Caki2 (cell line): ENCODE data around the gene ACSF2. TPM values are rescaled to one million over a fixed set of nuclear protein-coding genes. Genes with fewer than 3 reads are reported as not detected.

Experiments
- DNase-seq: peaks from one replicate; pipeline ENCODE4 v3.0.0-alpha.2; 2015; ENCODE audit warnings: low read depth
- in situ Hi-C: cut with HindIII; loops from 2 replicates; pipeline ENCODE4 v1.10.0; 2016; ENCODE audit warnings: low sequenced_read_pairs, low pct_unique_long_range_greater_than_20kb, mixed read lengths
- total RNA-seq: library from RNA; depleted of rRNA; stranded (reverse); fragments of >200 nt; shearing (Covaris generic); gene quantifications from 2 replicates; pipeline ENCODE4 v1.2.3, GENCODE V29; 2014; ENCODE audit warnings: low replicate concordance

ACSF2 gene
- total RNA-seq, 1 experiment from 2014 or later, result 33.1 TPM

- in situ Hi-C loops, result no loop called here
- DNase-seq, result no peak
Observed at GRCh38 chr17:50453901-50454300, 27.9 kb downstream of the ACSF2 start.

DNA sequence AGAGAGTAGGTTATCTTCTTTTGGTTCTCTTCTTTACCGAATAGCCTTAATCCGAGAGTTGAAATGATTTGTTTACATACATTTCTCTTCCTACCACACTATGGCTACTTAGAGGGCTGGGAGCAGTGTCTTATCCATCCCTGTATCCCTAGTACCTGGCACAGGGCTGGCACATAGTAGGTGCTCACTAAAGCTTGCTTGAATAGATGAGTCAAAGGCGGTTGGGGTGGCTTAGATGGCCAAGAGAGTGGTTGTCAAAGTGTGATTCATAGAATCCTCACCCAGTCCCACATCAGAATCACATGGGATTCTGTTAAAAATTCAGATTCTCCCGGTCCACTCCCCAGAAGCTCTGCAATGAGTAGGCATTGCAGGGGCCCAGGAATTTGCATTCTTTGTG lies 31.6 kb downstream of the ACSF2 start:
- in situ Hi-C loops, result no loop called here
- no peak for DNase-seq

- in situ Hi-C loops, result no loop called here
Observed at GRCh38 chr17:50458270-50458669, 32.3 kb downstream of the ACSF2 start.

GRCh38 chr17:50458701-50459676 lies 33.0 kb downstream of the ACSF2 start:
- DNase-seq, result peak; percentile 15
- in situ Hi-C loops, result no loop called here

More at GRCh38 chr17:50458270-50458669, 32.3 kb downstream of the ACSF2 start:
- DNase-seq, result no peak

DNA sequence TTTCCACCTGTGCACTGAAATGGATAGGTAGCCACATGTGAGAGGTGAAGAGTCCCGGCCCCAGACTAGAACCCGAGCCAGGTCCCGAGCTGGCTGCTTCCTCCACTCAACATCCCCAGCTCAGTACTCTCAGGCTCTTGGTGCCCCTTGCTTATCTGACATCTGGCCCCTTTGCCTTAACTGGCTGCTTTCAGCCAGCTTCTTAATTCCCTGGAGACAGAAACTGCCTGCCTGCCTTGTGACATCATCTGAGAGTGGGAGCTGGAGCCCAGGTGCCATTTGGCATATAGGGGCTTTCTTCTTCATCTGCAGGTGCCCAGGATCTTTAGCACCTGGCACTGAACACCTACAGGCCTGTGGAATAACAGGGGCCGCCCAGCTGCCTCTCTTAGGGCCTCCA lies 33.7 kb downstream of the ACSF2 start:
- in situ Hi-C loops, result no loop called here
- DNase-seq, result no peak

DNA sequence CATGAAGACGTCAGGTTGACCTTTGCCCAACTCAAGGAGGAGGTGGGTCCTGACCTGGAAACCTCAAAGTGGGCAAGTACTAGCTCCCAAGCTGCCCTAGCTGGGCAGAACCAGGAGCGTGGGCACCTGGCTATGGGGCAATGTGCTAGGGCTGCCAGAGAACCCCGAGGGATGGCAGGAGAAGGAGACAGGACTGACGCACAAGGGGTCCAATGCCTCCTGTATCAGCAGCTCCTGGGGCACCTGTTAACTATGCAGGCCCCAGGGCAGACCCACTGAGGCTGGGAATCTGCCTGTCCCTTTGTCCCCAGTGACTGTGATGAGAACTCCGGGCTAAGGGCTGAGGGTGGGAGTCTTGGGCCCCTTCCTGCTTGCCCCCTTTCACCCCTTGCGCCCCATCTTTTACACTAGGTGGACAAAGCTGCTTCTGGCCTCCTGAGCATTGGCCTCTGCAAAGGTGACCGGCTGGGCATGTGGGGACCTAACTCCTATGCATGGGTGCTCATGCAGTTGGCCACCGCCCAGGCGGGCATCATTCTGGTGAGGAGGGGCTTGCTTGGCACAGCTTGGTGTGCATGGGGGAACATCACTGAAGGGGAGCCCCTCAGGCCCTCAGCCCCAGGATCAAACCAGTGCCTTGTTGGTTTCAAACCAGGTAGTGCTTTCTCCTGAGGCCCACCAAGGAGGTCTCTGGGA lies 35.0 kb downstream of the ACSF2 start:
- in situ Hi-C loops, result no loop called here

GRCh38 chr17:50461550-50462132 lies 35.6 kb downstream of the ACSF2 start:
- in situ Hi-C loops, result no loop called here
- no peak for DNase-seq

More for the DNA sequence above, 35.0 kb downstream of the ACSF2 start:
- DNase-seq, result no peak

GRCh38 chr17:50462446-50462845 lies 36.4 kb downstream of the ACSF2 start:
- in situ Hi-C loops, result no loop called here

GRCh38 chr17:50464121-50464520 lies 38.1 kb downstream of the ACSF2 start:
- no peak for DNase-seq
- in situ Hi-C loops, result no loop called here

More at GRCh38 chr17:50462446-50462845, 36.4 kb downstream of the ACSF2 start:
- DNase-seq, result no peak

- DNase-seq, result no peak
- in situ Hi-C loops, result no loop called here
Observed at GRCh38 chr17:50464736-50465135, 38.7 kb downstream of the ACSF2 start.

DNA sequence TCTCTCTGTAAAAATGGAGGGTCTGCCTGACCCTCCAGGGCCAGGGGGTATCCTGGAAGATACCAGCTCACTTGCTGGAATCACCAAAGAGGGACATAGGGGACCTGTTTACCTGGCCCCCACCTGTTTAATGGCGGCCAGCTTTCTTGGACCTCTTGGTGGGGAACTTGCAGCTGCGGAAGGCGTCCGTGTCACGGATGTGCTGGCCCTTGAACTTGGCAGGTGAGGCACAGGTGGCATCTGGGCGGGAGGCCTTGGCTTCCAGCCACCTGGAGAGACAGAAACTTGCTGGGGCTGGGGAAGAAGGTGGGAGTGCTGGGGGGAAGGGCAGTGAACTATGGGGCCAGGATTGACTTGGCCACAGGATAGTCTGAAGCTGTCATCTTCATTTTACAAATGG lies 39.2 kb downstream of the ACSF2 start:
- no peak for DNase-seq
- in situ Hi-C loops, result no loop called here

DNA sequence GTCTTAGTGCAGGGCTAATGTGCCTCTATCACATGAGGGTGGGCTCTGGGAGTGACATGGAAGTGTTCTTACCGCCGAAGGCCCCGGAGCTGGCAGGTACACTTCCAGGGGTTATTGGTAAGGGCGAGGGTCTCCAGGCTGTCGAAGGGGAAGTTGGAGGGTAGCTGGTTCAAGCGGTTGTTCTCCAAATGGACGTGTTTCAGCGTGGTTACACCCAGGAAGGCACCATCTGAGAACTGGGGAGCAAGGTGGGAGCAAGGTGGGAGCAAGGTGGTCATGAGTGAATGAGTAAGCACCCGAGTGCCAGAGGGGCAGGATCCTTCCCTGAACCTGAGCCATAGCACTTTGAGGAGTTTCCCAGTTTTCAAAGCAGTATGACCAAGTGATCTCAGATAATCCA lies 39.6 kb downstream of the ACSF2 start:
- no peak for DNase-seq
- in situ Hi-C loops, result no loop called here

- DNase-seq, result no peak
- in situ Hi-C loops, result no loop called here
Observed at GRCh38 chr17:50466371-50467113, 40.5 kb downstream of the ACSF2 start.

- in situ Hi-C loops, result no loop called here
- no peak for DNase-seq
Observed at GRCh38 chr17:50467114-50467854, 41.3 kb downstream of the ACSF2 start.

DNA sequence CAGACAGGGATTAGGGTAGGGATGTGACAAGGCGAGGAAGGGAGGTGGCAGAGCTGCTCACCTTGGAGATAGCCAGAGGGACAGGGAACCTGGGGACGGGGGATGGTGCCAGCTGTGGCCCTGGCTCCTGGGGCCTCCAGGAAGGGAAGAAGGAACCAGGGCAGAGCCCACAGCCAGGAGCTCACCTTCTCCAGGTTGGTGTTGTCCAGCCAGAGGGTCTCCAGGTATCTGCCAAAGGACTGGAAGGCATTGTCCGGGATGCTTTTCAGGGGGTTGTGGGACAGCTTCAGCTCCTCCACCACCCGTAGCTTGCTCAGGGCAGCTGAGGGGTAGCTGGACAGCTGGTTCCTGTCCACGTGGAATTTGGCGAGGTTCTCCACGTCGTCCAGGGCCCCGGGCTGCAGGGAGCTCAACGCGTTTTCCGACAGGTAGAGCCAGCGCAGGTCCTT lies 41.9 kb downstream of the ACSF2 start:
- no peak for DNase-seq
- in situ Hi-C loops, result no loop called here

DNA sequence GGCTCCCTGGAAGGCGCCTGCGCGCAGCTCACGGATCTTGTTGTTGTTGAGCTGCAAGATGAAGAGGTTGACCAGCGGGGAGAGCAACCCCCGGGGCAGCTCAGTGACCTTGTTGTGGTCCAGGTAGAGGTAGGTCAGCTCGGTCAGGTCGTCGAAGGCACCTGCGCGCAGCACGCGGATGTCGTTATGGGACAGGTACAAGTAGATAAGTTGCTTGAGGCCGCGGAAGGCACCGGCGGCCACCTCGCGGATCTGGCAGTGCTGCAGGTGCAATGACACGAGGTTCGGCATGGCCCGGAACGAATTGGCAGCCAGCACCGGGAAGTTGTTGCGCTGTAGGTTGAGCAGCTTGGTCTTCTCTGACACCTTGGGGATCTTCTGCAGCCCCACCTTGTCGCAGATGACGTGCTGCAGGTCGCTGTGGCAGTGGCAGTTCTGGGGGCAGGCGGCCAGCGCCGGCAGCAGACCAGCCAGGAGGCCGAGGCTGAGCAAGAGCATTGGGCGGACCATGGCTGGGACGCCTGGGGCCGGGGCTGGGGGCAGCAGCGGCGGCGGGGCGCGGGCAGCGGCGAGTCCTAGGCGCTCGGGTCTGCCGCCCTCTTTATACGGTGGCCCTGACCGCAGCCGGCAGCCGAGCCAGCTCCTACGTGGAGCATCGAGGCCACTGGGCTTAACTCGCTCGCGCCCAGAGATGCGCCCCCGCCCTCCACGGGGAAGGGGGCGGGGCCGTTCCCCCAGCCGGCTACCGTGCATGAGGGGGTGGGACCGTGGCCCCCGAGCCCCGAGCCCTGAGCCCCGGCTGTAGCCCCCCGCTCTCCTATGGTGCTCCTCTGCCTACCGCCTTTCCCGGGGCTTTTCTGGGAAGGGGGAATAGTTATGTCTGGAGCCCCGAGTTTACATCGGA lies 42.5 kb downstream of the ACSF2 start, which contains the start of gene CHAD:
Gene CHAD, minus strand, starts transcription at position 577 of the 904 bp plus-strand sequence. Its CDS starts 67 bp downstream, at position 510.
- no peak for DNase-seq
- in situ Hi-C loops, result no loop called here

- DNase-seq, result no peak
- in situ Hi-C loops, result no loop called here
Observed at GRCh38 chr17:50469208-50469605, 43.2 kb downstream of the ACSF2 start.
